HFFc6 (cell line): Measurements from ENCODE around the gene ACVR1B. TPM values are rescaled to one million over a fixed set of nuclear protein-coding genes. Genes with fewer than 3 reads are reported as not detected.

Experiments
- DNase-seq: peaks from one replicate; pipeline ENCODE4 v3.0.0-alpha.2; 2018
- H3K27ac Mint-ChIP-seq: 2 replicates; pipeline ENCODE4 v1.8.0; 2020; ENCODE audit warnings: mild to moderate bottlenecking, mixed read lengths
- H3K27me3 Mint-ChIP-seq: 2 replicates; pipeline ENCODE4 v1.8.0; 2021; ENCODE audit warnings: mild to moderate bottlenecking, moderate library complexity, mixed read lengths; ENCODE audit not compliant: insufficient read depth
- H3K36me3 Mint-ChIP-seq: 2 replicates; pipeline ENCODE4 v1.8.0; 2021; ENCODE audit warnings: low read depth, mixed read lengths
- H3K4me1 Mint-ChIP-seq: 2 replicates; pipeline ENCODE4 v1.8.0; 2020; ENCODE audit warnings: low read depth, mixed read lengths
- H3K4me3 Mint-ChIP-seq: 2 replicates; pipeline ENCODE4 v1.8.0; 2020; ENCODE audit warnings: mild to moderate bottlenecking, moderate library complexity, mixed read lengths
- H3K9me3 Mint-ChIP-seq: 2 replicates; pipeline ENCODE4 v1.8.0; 2020; ENCODE audit warnings: mild to moderate bottlenecking, mixed read lengths
- total RNA-seq, 6 experiments: library from RNA; stranded (reverse); fragmentation: NEBNext Ultra II Directional; extraction: Animal tissue kit (Norgen Biotek cat#: 25700); gene quantifications; 2 replicates in 1 of 6; 3 replicates in 5 of 6; pipeline ENCODE4 v1.2.3, GENCODE V29; 2021
- TF ChIP-seq, protein P1 (sequence below): fragments of 200-600 bp; sonication (generic); IDR thresholded peaks from 2 replicates; pipeline ENCODE4 v1.5.0; 2021; ENCODE audit warnings: antibody characterized with exemption, mild to moderate bottlenecking

ACVR1B gene
- total RNA-seq, 6 experiments from 2014 or later, result 13.1 to 15.2 (median 14.0) TPM

DNA sequence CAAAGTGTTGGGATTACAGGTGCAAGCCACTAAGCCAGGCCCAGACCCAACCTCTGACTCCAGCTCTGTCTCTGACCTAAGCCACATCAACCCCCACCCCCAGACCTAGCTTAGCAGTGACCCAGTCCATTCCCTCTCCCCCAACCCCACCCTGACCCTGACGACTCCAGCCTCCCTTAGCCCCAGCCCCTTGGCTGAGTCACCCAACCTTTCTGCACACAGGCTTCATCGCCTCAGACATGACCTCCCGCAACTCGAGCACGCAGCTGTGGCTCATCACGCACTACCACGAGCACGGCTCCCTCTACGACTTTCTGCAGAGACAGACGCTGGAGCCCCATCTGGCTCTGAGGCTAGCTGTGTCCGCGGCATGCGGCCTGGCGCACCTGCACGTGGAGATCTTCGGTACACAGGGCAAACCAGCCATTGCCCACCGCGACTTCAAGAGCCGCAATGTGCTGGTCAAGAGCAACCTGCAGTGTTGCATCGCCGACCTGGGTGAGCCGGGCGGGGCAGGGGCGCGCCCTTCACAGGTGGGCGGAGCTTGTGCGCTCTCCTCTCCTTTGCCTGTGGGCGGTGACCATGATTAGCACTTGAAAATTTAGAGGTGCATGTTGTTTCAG lies 36.4 kb upstream of the ACVR1B start:
- DNase-seq, result no peak
- no peak overlapping the region for H3K4me3 Mint-ChIP-seq
- TF ChIP-seq, protein P1, sequence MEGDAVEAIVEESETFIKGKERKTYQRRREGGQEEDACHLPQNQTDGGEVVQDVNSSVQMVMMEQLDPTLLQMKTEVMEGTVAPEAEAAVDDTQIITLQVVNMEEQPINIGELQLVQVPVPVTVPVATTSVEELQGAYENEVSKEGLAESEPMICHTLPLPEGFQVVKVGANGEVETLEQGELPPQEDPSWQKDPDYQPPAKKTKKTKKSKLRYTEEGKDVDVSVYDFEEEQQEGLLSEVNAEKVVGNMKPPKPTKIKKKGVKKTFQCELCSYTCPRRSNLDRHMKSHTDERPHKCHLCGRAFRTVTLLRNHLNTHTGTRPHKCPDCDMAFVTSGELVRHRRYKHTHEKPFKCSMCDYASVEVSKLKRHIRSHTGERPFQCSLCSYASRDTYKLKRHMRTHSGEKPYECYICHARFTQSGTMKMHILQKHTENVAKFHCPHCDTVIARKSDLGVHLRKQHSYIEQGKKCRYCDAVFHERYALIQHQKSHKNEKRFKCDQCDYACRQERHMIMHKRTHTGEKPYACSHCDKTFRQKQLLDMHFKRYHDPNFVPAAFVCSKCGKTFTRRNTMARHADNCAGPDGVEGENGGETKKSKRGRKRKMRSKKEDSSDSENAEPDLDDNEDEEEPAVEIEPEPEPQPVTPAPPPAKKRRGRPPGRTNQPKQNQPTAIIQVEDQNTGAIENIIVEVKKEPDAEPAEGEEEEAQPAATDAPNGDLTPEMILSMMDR, result no peak

DNA sequence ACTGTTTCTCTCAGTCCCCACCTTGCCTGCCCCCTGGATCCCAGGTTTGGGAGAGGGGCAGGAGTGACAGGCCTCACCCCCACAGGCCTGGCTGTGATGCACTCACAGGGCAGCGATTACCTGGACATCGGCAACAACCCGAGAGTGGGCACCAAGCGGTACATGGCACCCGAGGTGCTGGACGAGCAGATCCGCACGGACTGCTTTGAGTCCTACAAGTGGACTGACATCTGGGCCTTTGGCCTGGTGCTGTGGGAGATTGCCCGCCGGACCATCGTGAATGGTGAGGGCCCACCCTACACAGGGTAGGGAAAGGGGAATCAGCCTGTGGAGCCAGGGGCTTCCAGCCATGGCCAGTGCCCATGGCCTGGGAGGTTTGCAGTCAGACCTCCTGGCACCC lies 35.5 kb upstream of the ACVR1B start:
- no peaks in the 10 kb centered on the region for H3K9me3 Mint-ChIP-seq
- H3K27ac Mint-ChIP-seq, result no peak overlapping the region
- H3K27me3 Mint-ChIP-seq, result no peaks in the 10 kb centered on the region
- peaks cover 15% of the 10 kb centered on the region for H3K4me1 Mint-ChIP-seq
- TF ChIP-seq, protein P1, result no peak
- H3K36me3 Mint-ChIP-seq, result no peaks in the 10 kb centered on the region
- no peak for DNase-seq
- H3K4me3 Mint-ChIP-seq, result no peak overlapping the region

More for the DNA sequence above, 36.4 kb upstream of the ACVR1B start:
- peaks cover 19% of the 10 kb centered on the region for H3K4me1 Mint-ChIP-seq
- no peaks in the 10 kb centered on the region for H3K27me3 Mint-ChIP-seq
- H3K9me3 Mint-ChIP-seq, result no peaks in the 10 kb centered on the region
- no peak overlapping the region for H3K27ac Mint-ChIP-seq
- no peaks in the 10 kb centered on the region for H3K36me3 Mint-ChIP-seq

DNA sequence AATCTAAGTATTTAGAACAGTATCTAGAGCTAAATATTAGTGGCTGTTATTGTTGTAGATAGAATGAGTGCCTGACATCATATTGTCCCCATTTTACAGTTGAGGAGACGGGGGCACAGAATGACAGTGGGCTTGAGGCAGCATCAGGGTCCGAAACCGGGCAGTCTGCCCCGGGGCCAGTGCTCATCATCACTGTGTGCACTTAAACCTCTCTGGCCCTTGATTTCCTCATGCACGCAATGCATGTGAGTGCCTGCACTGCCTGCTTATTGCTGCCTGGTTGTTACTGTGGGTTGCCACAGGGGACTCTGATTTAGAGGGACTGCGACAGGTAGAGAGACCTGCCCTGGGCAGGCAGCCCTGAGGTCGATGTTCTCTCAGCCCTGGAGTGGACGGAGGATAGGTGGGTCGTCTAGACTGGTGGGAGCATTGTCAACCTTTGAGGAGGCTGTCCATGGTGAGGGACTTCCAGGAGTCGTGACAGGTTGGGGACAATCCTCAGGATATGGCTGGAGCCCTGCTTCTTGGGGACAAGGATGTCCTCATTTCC lies 34.4 kb upstream of the ACVR1B start:
- Mint-ChIP-seq H3K4me3 (no peak overlapping the region), H3K27me3 (peaks cover 2% of the 10 kb centered on the region), H3K36me3 (no peaks in the 10 kb centered on the region), H3K9me3 (no peaks in the 10 kb centered on the region), H3K27ac (no peak overlapping the region), H3K4me1 (peaks cover 3% of the 10 kb centered on the region)
- TF ChIP-seq, protein P1, result no peak
- DNase-seq, result no peak

DNA sequence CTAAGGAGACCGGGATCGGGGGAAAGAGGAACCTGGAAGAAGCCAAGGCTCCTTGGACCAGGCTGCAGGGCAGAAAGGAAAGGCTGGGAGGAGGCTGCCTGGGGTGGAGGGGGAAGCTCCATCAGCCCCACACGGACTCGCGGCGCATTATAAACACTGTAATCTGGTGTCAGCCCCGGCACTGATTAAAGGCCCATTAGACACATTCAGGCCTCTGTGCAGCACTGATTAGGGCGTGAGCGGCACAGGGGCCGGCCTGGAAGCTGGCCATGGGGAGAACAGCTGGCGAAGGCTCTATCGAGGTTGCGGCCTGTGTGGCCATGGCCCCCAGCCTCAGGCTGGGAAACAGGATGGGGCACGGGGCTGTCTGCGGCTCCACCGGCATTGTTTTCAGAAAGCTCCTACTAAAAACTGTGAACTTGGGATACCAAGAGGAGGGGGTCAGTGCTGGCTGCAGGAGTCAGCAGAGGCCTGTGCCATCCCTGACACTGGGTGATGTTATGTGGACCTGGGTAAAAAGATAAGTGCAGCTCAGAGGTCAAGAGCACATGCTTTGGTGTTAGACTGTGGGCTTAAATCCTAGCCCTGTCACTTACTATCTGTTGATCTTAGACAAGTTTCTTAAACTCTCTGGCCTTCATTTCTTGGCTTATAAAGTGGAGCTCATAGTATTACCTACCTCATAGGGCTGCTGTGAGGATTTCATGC lies 33.6 kb upstream of the ACVR1B start:
- DNase-seq, result no peak
- H3K9me3 Mint-ChIP-seq, result no peaks in the 10 kb centered on the region
- peaks cover 3% of the 10 kb centered on the region for H3K27me3 Mint-ChIP-seq
- no peaks in the 10 kb centered on the region for H3K36me3 Mint-ChIP-seq
- no peak overlapping the region for H3K4me3 Mint-ChIP-seq
- no peak overlapping the region for H3K27ac Mint-ChIP-seq
- peaks cover 8% of the 10 kb centered on the region for H3K4me1 Mint-ChIP-seq
- TF ChIP-seq, protein P1, result no peak

DNA sequence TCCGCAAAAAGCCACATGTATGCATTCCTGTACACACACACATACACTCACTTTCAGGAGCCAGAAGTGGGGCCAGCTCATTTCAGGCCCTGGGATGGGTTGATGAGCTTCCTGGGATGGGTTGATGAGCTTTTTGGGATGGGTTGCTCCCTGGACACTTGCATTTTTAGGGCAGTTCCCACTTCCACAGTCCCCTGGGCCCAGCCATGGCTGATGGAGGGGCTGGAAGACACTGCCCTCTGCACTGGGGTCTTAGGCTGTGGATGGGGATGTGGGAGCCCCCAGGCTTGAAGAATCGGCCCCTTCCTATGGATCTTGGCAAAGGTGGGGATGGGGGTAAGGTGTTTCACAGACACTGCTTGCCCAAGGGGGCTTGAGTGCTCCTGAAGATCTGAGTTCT lies 31.5 kb upstream of the ACVR1B start:
- Mint-ChIP-seq H3K27me3 (peaks cover 3% of the 10 kb centered on the region), H3K27ac (no peak overlapping the region), H3K9me3 (no peaks in the 10 kb centered on the region), H3K4me1 (peaks cover 18% of the 10 kb centered on the region), H3K4me3 (no peak overlapping the region), H3K36me3 (no peaks in the 10 kb centered on the region)
- TF ChIP-seq, protein P1, result no peak
- DNase-seq, result no peak
